Activated T-helper 9 cell treated with anti-CD3 and anti-CD28 coated beads, Interleukin-2, amount 50 U/mL, for 16 hours (primary cell): ENCODE measurements around the gene SORCS3.

Experiments
- DNase-seq: peaks from one replicate; pipeline ENCODE4 v3.0.0-alpha.2; 2020; ENCODE audit warnings: low read depth

Gene SORCS3

GRCh38 chr10:104641187-104641936 is at the start of gene SORCS3:
SORCS3 (plus strand) TSS chr10:104641290.
- no peak for DNase-seq

GRCh38 chr10:104591441-104591840 is 49.6 kb upstream of the SORCS3 start:
- DNase-seq, result no peak

GRCh38 chr10:104601166-104601565 is 39.9 kb upstream of the SORCS3 start:
- no peak for DNase-seq

DNA sequence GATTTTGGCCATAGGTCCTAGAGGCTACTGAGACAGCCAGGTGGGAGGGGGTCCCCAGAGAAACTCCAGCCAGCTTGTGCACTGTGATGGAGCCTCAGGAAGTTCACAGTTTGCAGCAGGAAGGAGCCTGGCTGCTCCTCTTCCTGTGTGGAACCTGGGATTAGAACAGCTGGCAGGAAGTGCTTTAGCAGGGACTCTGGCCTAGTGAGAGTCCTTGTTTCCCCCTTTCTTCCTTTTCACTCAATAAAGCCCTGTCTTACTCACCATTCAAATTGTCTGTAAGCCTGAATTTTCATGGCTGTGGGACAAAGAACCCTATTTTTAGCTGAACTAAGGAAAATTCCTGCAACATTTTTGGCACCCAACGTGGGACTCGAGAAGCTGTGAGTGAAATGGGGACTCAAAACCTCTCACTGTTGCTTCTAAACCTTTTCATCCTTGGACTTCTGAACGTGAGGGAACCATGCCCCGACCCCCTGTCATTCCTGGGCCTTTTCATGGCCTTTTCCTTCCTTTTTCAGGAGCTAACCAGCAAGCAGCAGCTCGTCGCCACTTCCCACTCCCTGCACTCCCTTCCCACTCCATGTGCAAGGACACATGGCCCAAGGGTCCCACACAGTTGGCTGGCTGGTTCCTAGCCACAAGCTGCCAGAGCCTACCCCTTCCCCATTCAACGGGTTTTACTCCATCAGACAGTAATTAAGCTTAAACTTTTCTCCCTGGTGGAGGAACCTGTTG is 32.8 kb upstream of the SORCS3 start:
- no peak for DNase-seq

DNA sequence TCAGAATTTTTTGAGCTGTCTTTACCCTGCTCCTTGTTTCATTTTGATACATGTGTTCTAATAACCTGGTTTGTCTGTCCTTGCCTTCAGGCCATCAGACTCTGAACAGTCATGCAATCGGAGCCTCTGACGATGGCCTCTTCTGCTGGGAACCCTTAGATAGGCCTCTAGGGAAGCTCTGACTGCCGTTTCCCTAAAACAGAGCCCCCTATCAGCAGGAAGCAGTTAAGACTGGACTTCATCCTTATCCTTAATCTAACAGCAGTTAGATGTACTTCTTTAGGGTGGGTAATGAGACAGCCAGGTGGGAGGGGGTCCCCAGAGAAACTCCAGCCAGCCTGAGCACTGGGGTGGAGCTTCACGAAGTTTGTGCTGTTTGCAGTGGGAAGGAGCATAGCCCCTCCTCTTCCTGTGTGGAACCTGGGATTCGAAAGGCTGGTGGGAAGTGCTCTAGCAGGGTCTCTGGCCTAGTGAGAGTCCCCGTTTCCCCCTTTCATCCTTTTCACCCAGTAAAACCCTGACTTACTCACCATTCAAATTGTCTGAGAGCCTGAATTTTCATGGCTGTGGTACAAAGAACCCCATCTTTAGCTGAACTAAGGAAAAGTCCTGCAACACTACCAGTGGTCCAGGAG is 28.4 kb upstream of the SORCS3 start:
- no peak for DNase-seq

DNA sequence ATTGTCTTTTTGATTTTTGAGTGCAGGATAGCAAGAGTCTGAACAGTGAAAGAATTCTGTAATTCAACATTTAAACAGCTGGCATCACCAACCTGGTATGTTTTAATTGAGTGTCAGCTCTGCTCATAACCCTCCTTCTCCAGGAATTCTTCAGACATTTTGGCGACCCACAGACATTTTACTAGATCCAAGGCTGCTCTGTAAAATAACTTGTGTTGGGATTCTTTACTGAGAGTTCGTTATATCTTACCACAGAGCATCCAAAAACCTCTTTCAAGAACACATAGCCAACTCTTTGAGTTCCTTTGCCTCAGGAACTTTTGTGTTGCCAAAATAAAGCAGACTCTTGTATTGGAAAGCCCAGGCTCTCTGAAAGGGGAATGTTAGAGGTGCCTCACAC is 27.7 kb upstream of the SORCS3 start:
- no peak for DNase-seq

DNA sequence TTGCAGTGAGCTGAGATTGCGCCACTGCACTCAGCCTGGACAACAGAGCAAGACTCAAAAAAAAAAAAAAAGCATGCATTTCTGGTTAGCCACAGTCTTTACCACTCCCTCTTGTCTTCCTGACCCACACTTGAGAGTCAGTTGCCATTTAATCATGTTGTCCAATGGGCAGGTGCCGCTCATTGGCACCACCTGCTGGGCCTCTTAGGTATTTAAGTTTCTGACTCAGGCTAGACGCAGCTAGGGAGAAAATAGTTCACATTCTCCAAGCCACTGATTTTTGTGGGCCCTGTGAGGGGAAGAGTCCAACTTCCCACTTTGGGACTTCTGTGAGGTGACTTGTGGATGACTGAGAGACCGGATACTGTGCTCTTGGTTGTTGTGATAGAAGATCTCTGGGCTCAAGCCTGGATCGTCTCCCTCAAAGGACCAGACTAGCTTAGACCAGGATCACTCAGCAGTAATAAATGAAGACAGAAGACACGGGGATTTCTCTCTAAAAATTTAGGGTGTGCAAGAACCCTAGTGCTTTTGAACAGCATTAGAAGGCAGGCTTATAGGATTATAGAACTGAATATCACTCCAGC is 26.8 kb upstream of the SORCS3 start:
- no peak for DNase-seq

DNA sequence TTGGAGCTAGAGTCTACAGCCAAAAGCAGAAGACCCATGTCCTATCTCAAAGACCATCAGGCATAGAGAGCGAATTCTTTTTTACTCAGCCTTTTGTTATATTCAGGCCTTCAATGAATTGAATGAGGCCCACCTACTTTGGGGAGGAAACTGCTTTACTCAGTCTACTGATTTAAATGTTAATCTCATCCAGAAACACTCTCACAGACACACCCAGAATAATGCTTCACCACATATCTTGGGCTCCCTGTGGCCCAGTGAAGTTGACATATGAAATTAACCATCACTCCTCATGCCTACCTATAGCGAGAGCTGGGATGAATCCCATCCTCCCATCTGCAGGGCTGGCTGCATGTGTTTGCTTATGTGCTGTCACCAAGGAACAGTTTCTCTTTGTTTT is 26.0 kb upstream of the SORCS3 start:
- no peak for DNase-seq

- DNase-seq, result no peak
Observed at GRCh38 chr10:104617831-104618230, 23.3 kb upstream of the SORCS3 start.

DNA sequence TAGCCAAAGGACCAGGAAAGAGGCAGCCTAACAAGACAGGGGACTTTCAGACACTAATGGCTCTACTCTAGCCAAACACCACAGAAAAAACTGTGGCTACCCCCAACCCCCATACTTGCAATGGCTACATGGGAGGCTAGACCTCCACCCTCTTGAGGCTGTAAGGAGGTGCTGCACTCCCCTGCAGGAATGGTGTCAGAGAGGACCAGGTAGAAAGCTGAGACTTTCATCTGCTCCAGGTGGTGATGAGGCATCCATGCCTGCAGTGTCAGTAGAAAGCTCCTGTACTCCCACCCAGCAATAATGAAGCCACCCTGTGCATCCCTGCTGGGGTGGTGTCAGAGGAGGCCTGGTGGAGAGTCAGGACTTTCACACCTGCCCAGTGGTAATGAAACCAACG is 18.9 kb upstream of the SORCS3 start:
- DNase-seq, result no peak

GRCh38 chr10:104622598-104623209 is 18.4 kb upstream of the SORCS3 start:
- DNase-seq, result no peak

DNA sequence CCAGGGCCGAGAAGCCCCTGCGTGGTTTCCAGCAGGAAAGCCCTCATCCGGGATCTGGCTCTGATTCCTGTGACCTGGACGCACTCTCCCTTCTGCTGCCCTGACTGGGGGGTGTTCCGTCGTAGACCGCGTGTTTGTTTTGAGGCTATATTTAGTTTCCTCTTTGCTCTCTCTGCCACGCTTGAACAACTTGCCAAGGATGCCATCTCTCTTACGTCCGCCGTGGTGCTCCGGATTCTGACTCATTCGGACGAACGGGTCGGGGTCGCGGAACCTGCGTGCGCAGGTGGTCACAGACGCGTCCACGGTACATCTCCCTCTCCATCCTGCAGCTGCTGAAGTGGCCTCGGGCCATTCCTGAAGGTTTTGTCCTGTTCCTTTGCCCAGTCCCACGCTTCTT is 10.4 kb upstream of the SORCS3 start:
- DNase-seq, result no peak

DNA sequence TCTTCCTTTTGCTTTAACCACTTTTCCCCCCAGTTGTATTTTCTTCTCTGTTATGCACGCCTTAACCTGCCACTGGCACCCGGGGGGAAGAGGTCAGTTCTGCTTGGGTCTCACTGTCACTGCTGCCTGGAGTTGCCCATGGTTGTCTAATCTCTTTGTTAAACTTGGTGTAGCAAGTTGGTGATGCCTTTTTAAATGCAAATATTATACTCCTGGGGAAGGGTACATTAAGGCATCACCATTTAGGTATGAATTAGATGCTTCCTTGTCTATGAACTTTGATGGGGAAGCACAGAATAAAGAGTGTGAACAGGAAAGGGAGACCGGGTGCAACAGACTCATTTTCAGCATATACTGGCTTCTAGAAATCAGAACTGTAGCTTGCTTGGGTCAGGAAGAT is 9.1 kb upstream of the SORCS3 start:
- no peak for DNase-seq

GRCh38 chr10:104638861-104639589 is 2.1 kb upstream of the SORCS3 start:
- DNase-seq, result no peak

- DNase-seq, result no peak
Observed at GRCh38 chr10:104639590-104640338, 1.3 kb upstream of the SORCS3 start.

DNA sequence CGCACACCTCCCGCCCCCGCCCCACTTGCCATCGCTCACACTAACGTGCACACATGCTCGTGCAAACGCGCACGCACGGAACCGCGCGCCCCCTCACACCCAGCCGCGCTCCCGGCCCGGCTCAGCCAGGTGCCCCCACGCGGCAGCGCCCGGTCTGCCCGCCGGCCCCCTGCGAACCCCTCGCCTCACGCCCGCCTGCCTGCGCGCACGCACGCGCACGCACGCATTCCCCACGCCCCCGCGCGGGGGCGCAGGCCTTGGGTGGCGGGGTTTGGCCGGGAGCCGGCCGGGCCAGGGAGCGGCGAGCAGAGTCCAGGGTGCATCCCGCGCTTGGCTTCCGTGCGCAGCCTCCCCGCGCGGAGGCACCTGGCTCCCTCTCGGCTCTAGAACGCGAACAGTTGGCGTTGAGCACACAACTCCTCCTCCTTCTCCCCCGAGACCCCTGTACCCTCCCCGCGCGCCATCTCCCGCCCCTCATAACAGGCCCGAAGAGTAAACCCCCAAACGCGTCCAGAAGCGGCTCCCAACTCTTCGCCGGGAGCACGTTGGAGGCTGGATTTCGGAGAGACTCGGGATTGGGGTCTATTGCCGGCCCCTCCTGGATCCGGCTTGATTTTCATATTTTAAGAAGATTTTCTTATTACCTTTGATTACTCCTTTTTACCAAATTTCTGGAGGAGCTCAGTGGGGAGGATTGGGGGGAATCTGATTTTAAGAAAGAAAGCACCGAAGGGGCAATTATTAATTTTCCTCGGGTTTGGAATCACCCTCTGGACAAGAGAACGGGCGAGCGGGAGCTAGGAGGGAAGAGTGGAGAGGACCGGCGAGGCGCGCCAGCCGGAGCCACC is 527 bp upstream of the SORCS3 start:
- no peak for DNase-seq

DNA sequence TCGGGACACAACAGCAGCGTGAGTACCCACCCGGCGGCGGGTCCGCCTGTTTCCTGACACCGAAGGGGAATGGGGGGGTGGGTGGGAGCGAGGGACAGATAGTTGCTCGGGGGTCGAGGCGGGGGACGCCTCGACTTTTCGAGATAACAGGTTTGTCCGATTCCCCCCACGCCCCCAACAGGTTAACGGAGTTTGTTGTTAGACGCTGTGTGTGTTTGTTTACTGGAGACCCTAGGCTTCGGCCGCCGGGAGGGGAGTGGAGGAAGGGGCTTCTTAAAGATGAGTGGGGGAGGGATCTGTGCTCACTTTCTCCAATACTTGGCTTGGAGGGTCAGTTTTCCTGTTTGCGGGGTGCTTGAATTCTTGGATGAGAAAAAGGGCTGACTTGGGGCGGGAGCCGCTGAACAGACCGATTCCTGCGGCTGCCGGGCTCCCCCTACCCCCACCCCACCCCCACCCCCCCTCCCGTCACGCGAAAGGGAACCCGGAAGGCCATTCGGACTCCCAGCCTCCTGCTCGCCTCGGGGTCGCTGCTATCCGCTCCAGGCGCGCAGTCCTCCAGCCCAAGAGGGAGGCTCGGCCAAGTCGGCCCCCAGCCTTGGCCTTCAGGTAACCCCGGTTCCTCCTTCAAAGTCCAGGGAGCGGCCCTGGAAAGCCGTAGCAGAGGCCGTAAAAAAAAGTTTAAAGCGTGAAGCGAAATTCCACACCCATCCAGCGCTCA is 1.0 kb downstream of the SORCS3 start:
- no peak for DNase-seq

- DNase-seq, result no peak
Observed at GRCh38 chr10:104642658-104643302, 1.7 kb downstream of the SORCS3 start.

GRCh38 chr10:104643303-104643663 is 2.2 kb downstream of the SORCS3 start:
- no peak for DNase-seq
